Placental pericyte (primary cell): ENCODE data around the gene MYO5A. TPM values are rescaled to one million over a fixed set of nuclear protein-coding genes. Genes with fewer than 3 reads are reported as not detected.

ENCODE experiments used
- small RNA-seq: library from RNA; depleted of rRNA; stranded (forward); fragments of <200 nt; gene quantifications from one replicate; pipeline ENCODE3, GENCODE V24; 2012; ENCODE audit warnings: low replicate concordance
- total RNA-seq: library from RNA; depleted of rRNA; stranded (reverse); fragments of >200 nt; gene quantifications from 2 replicates; pipeline ENCODE4 v1.2.3, GENCODE V29; 2012

Gene MYO5A
- total RNA-seq, result 35.7 and 67.7 TPM in 2 replicates

GRCh38 chr15:52528564-52529340 lies at the start of gene MYO5A:
Gene MYO5A, minus strand, starts transcription at chr15:52528880. Its CDS starts 74 bp downstream, at chr15:52528806.

GRCh38 chr15:52568601-52569585 lies 40.2 kb upstream of the MYO5A start, which contains the start of gene ARPP19:
Gene ARPP19, minus strand, starts transcription at chr15:52569030. Its CDS starts 138 bp downstream, at chr15:52568892.

GRCh38 chr15:52295421-52296001 lies 233.2 kb downstream of the MYO5A start, which contains the start of gene MYO5C:
Gene MYO5C, minus strand, starts transcription at chr15:52295804. Its CDS starts 168 bp downstream, at chr15:52295636.

Small RNA genes lying within 50 kb of the gene (small RNA-seq; reads per million reads assigned to genes)
- not detected for gene MIR1266

Other genes starting within 250 kb of the MYO5A start
- under 0.01 and 0.29 TPM in 2 replicates for gene MYO5C, start 233.1 kb downstream of the MYO5A start, total RNA-seq
- 71.8 and 197 TPM in 2 replicates for gene ARPP19, start 40.1 kb upstream of the MYO5A start, total RNA-seq
- 16.9 and 19.8 TPM in 2 replicates for gene ATOSA, start 150.5 kb upstream of the MYO5A start, total RNA-seq